ENCODE results near the gene CNOT10.
"Not testable (repeated sequence)": the region's sequence is repeated elsewhere in the genome, so short reads cannot be mapped to it uniquely, and the experiment has no call there.

Gene CNOT10

GRCh38 chr3:32758375-32758753 is 73.4 kb downstream of the CNOT10 start:
- DNase-seq: no peak

- no peak for DNase-seq
Observed at GRCh38 chr3:32759342-32759741, 74.4 kb downstream of the CNOT10 start.

- DNase-seq: no peak
Observed at GRCh38 chr3:32764481-32764880, 79.5 kb downstream of the CNOT10 start.

- DNase-seq: no peak
Observed at GRCh38 chr3:32778389-32778788, 93.4 kb downstream of the CNOT10 start.

GRCh38 chr3:32780071-32780734 is 95.2 kb downstream of the CNOT10 start:
- DNase-seq: no peak

GRCh38 chr3:32780735-32781210 is 95.8 kb downstream of the CNOT10 start:
- peak; percentile 59 for DNase-seq

GRCh38 chr3:32781211-32781968 is 96.4 kb downstream of the CNOT10 start:
- peak; percentile 85 for DNase-seq

GRCh38 chr3:32781969-32782270 is 96.9 kb downstream of the CNOT10 start:
- not testable (repeated sequence) for DNase-seq

GRCh38 chr3:32782407-32782806 is 97.4 kb downstream of the CNOT10 start:
- DNase-seq: no peak

- DNase-seq: no peak
Observed at GRCh38 chr3:32791833-32792232, 106.8 kb downstream of the CNOT10 start.

GRCh38 chr3:32794487-32795308 is 109.7 kb downstream of the CNOT10 start:
- DNase-seq: peak; percentile 37

GRCh38 chr3:32796384-32796950 is 111.5 kb downstream of the CNOT10 start:
- not testable (repeated sequence) for DNase-seq

- DNase-seq: no peak
Observed at GRCh38 chr3:32797776-32798175, 112.8 kb downstream of the CNOT10 start.

GRCh38 chr3:32801440-32801839 is 116.5 kb downstream of the CNOT10 start:
- not testable (repeated sequence) for DNase-seq

GRCh38 chr3:32813180-32813579 is 128.2 kb downstream of the CNOT10 start:
- DNase-seq: no peak

- no peak for DNase-seq
Observed at GRCh38 chr3:32814361-32814760, 129.4 kb downstream of the CNOT10 start.

GRCh38 chr3:32815841-32816438 is 131.0 kb downstream of the CNOT10 start:
- DNase-seq: no peak

GRCh38 chr3:32816439-32817256 is 131.7 kb downstream of the CNOT10 start:
- DNase-seq: peak; percentile 26

- no peak for DNase-seq
Observed at GRCh38 chr3:32817257-32817557, 132.2 kb downstream of the CNOT10 start.

GRCh38 chr3:32817558-32818228 is 132.7 kb downstream of the CNOT10 start, which contains the start of gene TRIM71:
TRIM71 (plus strand) TSS chr3:32817997; CDS start chr3:32818081, 84 bp downstream.
- DNase-seq: peak; percentile 12

GRCh38 chr3:32818229-32818969 is 133.4 kb downstream of the CNOT10 start:
- peak; percentile 14 for DNase-seq
